Measurements from ENCODE around the gene ASB10. TPM values are rescaled to one million over a fixed set of nuclear protein-coding genes. Genes with fewer than 3 reads are reported as not detected.

The ASB10 gene
- total and polyA plus RNA-seq, 2 of the 8 experiments (the other 6 are each of a cell fraction or from before 2014, with no cell fraction given), result not detected

GRCh38 chr7:151129960-151130591, 57.0 kb downstream of the ASB10 start:
- 98% methylated on average over 8 of the region's 9 CpGs; no CpG with 5 or more reads in 1 of the 2 experiments for WGBS, 2 experiments (ENCODE audit: extremely low coverage in 1 of 2, insufficient coverage in 1 of 2, insufficient read length in 1 of 2, insufficient replicate concordance in 2 of 2, low coverage in 1 of 2, low lambda C conversion rate in 2 of 2, missing lambda C conversion rate in 1 of 2)
- POLR2A ChIA-PET (ENCODE audit: partially characterized antibody), result interaction anchor here (0.7 to 0.9 kb wide), 2 partner anchors 9 to 112 kb away, joined by 3 read pairs; no protein-coding TSS in a partner anchor
- H3K9ac ChIP-seq (replicated peaks in 1 of 4; ENCODE audit: extremely low read depth in 1 of 4, low read depth in 3 of 4, low read length in 3 of 4), result no peak overlapping the region

More at GRCh38 chr7:151129960-151130591, 57.0 kb downstream of the ASB10 start:
- H3K23me2 ChIP-seq (ENCODE audit: low read depth, low read length), result peaks cover 5% of the 10 kb centered on the region; the same call in 1 of the 2 replicates
- CTCF ChIA-PET (ENCODE audit: partially characterized antibody), result interaction anchor here (0.6 to 11.7 kb wide), 13 partner anchors 11 to 177 kb away, joined by 3 to 197 read pairs (median 3); no protein-coding TSS in a partner anchor
- no peak overlapping the region for H3K4me2 ChIP-seq (ENCODE audit: insufficient read depth in 1 of 2, low read depth in 2 of 2, low read length in 2 of 2)
- H3K79me1 ChIP-seq (ENCODE audit: low read depth, low read length), result no peaks in the 10 kb centered on the region
- H2BK12ac ChIP-seq (ENCODE audit: low read depth, low read length), result no peak overlapping the region
- no peak overlapping the region; the same call in 1 of the 2 replicates for H4K8ac ChIP-seq (ENCODE audit: extremely low read depth, insufficient read depth, low read length)
- no peak overlapping the region for H3K14ac ChIP-seq (ENCODE audit: insufficient read length)
- H3K27me3 ChIP-seq (replicated peaks in 1 of 4; ENCODE audit: control insufficient read depth in 3 of 4, extremely low read depth in 1 of 4, insufficient read depth in 3 of 4, low read length in 3 of 4), result peaks cover 0 to 6% (median 1%) of the 10 kb centered on the region in 4 experiments; a peak in 4 of 7 replicates
- DNase-seq (ENCODE audit: low read depth in 1 of 2, low spot score in 2 of 2) (no peak), FAIRE-seq (no peak)
- no peak overlapping the region for H2BK15ac ChIP-seq (ENCODE audit: low read length)
- no peak overlapping the region for H2AFZ ChIP-seq (ENCODE audit: low read length)
- no peak overlapping the region for H3K56ac ChIP-seq (replicated peaks; ENCODE audit: insufficient read length, low read depth, low read length)
- H3K9me3 ChIP-seq (ENCODE audit: insufficient read depth in 2 of 2, low read depth in 1 of 2, low read length in 1 of 2), result no peaks in the 10 kb centered on the region
- H4K5ac ChIP-seq (ENCODE audit: insufficient read length, low read depth, low read length), result no peak overlapping the region
- no peak overlapping the region for H2BK120ac ChIP-seq (replicated peaks; ENCODE audit: low read depth, low read length)
- no peak overlapping the region for H2BK20ac ChIP-seq (ENCODE audit: low read length)
- H4K20me1 ChIP-seq (replicated peaks in 1 of 2; ENCODE audit: control insufficient read depth in 1 of 2, insufficient read depth in 2 of 2, low read length in 2 of 2), result peaks cover 6 to 22% of the 10 kb centered on the region in 2 experiments
- no peak overlapping the region for H3K18ac ChIP-seq (ENCODE audit: extremely low read depth, low read length)
- no peaks in the 10 kb centered on the region for H3K79me2 ChIP-seq (ENCODE audit: control insufficient read depth in 1 of 2, insufficient read depth in 2 of 2, low read length in 2 of 2)
- peaks cover 0 to 10% (median 5%) of the 10 kb centered on the region in 4 experiments; a peak in 5 of 8 replicates for H3K36me3 ChIP-seq (ENCODE audit: control insufficient read depth in 2 of 4, insufficient read depth in 4 of 4, low read length in 3 of 4)
- H2AK5ac ChIP-seq (ENCODE audit: low read depth, low read length), result no peak overlapping the region
- no peak overlapping the region for H3K4me3 ChIP-seq (ENCODE audit: extremely low read depth in 1 of 4, insufficient read depth in 2 of 4, low read depth in 3 of 4, low read length in 4 of 4)
- H3K27ac ChIP-seq (ENCODE audit: low read depth, low read length), result no peak overlapping the region
- peaks cover 0 to 11% (median 6%) of the 10 kb centered on the region in 4 experiments; a peak in 6 of 7 replicates for H3K4me1 ChIP-seq (replicated peaks in 1 of 4; ENCODE audit: control insufficient read depth in 3 of 4, insufficient read depth in 4 of 4, low read length in 3 of 4)
- H3K23ac ChIP-seq (ENCODE audit: insufficient read length), result no peak overlapping the region
- H3K4ac ChIP-seq (replicated peaks; ENCODE audit: insufficient read length, low read depth, low read length), result no peak overlapping the region
- no peak overlapping the region for H2BK5ac ChIP-seq (ENCODE audit: low read depth, low read length)
- H4K91ac ChIP-seq (replicated peaks; ENCODE audit: insufficient read length, low read length), result no peak overlapping the region
